Measurements from ENCODE around the gene KLF11.
A peak's percentile ranks its signal among the peaks of the same experiment; 100 is the strongest.

Gene KLF11

GRCh38 chr2:10043906-10044601 is 704 bp downstream of the KLF11 start:
- DNase-seq: peak; percentile 90

DNA sequence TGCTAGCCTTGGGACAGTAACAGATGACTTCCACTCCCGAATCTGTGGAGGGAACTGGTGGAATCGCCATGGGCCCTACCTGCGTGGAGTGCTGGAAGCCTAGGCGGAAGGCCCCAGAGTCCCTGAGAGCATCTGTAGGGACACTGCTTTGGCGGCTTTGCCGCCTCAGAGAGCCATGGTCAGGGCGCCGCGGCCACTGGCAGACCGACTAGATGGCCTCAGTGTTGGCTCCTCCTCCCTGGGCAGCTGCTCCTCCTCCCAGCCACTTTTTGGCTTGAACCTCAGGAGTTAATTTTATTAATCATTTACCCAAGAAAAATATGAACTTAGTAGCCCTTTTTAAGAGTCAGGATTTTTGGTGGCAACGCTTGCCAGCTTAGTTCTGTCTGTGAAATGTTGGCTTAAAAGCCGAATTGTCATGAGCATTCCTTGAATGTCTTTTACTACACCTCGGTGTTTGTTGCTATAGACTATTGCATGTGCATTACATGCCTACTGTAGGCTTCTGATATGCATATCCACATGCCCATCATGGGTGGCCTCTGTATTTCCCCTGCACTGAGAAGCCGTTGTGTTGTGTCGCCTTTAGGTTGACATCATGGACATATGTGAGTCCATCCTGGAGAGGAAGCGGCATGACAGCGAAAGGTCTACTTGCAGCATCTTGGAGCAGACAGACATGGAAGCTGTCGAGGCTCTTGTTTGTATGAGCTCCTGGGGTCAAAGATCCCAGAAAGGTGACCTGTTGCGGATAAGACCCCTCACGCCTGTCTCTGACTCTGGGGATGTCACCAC is 2.4 kb downstream of the KLF11 start:
- DNase-seq: no peak

- DNase-seq: no peak
Measured at GRCh38 chr2:10046931-10047330, 3.6 kb downstream of the KLF11 start.

GRCh38 chr2:10047616-10048500 is 4.5 kb downstream of the KLF11 start:
- DNase-seq: no peak

DNA sequence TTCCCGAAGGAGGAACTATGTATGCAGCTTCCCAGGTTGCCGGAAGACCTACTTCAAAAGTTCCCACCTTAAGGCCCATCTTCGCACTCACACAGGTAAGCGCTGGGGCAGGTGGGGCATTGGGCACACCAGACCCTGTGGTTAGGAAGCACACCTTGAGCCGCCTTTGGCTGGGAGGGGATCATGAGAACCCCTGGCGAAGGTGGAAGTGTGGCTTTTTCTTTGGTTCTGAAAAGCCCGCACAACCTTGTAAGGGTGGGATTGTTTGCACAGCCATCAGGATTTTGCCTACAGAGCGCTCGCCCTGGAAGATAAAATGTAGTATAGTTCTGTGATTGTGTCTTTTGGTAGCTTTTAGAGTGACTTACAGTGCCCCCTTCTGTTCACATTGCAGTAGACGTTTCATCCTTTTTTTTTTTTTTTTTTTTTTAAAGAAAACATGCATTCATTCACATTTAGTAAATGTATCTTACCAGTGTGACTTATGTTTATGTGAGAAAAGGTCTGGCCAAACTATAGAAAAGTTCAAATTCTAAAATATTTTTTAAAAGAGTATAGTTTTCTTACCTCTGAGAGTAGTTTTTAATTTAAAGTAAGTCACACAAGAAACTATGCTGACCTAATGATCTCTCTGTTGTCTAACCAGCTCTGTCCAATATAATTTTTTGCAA is 5.3 kb downstream of the KLF11 start:
- no peak for DNase-seq

DNA sequence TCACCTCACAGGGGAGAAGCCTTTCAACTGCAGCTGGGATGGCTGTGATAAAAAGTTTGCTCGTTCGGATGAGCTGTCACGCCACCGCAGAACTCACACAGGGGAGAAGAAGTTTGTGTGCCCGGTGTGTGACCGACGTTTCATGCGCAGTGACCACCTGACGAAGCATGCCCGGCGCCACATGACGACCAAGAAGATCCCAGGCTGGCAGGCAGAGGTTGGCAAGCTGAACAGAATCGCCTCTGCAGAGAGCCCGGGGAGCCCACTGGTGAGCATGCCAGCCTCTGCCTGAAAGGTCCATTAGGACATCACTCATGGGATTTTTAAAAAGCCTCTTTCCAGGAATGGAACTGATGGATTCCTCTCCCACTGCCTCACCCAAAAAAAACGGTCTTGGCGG is 8.9 kb downstream of the KLF11 start:
- DNase-seq: no peak

- no peak for DNase-seq
Measured at GRCh38 chr2:10053351-10053750, 10.0 kb downstream of the KLF11 start.

DNA sequence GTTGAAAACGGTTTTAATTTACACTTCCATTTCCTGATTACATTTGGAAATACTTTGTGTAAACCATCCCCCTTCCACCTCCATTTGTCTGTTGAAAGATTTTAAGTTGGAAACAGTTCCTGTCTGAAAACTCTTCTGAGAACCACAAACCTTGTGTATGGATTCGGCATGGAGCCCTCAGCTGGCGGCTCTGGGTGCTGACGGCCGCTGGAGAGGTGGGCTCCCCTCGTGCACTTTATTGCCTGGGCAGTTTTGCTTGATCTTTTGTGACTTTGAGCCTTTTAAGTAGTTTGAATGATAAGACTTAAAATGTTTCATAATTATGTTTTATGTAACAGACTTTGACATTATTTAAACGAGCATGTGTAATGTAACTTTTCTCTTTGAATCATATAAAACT is 11.1 kb downstream of the KLF11 start:
- DNase-seq: no peak

DNA sequence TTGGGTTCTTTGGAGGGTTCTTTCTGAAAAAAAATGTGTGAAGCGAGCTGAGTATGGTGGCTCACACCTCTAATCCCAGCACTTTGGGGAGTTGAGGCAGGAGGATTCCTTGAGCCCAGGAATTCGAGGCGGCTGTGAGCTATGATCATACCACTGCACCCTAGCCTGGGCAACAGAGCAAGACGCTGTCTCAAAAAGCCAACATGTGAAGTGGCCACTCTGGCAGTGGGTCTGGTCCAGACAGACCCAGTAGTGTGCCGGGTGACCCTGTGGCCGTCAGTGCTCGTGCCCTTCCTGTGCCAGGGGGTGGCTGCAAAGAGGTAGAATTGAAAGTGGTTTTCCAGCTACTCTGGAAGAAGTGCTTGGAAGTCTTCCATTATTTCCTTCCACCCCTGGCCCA is 11.6 kb downstream of the KLF11 start:
- no peak for DNase-seq

- no peak for DNase-seq
Measured at GRCh38 chr2:10056439-10056838, 13.1 kb downstream of the KLF11 start.

DNA sequence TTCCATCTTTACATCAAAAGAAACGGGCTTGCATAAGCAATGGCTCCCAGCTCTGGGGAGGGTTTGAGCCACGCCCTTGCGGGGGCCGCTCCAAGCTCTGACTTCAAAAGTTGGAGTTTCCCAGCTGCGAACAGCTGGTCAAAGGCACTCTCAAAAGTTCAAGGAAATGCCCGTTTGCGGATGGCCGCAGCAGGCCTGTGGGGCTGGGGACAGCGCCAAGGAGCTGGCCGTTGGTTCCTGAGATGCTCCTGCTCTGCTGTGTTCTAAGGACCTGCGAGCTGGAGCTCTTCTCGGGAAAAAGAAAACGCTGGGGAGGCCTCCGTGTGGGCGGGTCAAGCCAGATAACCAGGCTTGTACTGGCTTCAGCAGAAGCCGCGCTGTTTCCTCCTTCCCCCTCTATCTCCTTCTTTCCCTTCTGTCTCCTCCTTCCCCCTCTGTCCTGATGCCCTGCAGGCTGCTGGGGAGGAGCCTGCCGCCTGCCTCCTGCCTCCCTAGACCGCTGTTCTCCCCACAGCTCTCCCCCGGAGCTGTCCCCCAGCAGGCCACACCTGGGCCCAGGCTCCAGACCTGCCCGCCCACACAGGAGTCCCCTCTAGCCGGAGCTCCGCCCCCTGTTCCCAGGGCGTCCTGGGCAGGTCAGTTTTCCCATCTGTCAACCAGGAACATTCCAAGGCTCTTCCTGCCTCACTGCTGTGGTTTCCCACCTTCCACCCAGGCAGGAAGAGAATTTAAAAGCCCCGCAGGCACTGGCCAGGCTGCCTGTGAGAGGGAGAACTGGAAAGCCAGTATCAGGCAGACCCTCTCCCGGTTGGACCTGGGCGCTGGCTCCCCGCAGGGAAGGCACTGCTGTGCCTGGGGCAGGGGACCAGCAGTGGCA is 14.1 kb downstream of the KLF11 start:
- DNase-seq: no peak

DNA sequence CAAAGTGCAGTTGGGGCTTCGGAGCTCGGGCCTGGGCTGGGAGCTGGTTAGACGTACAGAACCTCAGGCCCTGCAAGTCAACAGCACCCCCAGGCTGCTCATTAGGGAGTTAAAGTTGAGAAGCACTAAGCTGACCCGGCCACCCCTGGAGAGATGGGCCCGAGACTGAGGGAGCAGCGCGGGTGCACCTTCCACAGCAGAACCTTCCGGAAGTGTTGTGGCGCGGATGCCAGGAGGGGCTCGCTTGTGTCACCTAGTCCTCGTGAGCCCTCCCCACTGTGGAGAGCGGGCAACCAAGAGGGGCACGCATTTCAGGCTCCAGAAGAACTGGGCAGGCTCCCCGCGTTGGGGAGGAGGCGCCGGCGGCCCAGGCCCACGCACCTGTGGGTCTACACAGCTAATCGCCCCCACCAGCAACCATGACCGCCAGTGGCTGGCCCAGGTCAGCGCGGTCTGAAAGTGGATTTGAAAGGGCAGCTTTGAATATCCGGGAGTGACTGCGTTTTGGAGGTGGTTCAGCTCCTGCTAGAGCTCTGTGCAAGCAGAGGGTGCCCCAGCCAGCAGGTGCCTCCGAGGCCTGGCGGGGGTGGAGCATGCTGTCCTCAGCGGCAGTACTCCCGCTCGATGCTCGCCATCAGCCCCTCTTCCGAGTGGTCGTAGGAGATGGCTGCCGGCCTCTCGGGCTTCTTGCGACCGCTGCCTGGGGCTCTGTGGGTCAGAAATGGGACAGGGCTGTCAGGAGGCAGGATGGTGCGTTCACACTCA is 15.1 kb downstream of the KLF11 start:
- DNase-seq: no peak

GRCh38 chr2:10059016-10059351 is 15.6 kb downstream of the KLF11 start:
- DNase-seq: no peak

DNA sequence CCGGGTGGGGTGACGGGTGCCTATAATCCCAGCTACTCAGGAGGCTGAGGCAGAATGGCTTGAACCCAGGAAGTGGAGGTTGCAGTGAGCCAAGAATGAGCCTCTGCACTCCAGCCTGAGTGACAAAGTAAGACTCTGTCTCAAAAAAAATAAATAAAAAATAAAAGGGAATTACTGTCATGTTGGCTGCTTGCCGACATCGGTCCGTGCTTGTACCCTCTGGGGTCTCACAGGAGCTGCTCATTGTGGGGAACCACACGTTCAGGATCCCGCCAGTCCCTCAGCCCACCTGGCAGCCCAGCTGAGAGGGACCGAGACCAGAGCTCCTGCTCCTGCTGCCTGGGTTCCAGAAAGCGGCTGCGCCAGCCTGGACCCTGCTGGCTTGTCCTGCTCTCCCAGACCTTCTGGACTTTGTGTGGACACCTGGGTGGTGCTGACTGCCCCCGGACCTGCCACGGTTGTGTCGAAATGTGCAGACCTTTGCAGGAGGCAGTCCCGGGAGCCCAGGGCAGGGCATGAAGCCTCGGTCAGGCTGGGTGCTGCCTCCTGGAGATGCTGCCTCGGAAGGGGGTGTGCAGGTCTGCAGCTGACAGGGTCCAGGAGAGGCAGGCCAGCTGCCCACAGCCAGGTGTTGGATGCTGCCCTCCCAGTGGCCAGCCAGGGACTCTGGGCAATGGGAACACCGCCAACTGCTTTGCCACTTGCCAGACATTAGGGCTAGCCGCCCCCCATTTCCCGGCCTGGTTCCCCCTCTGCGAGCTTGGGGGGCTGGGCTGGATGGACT is 16.4 kb downstream of the KLF11 start:
- DNase-seq: no peak

DNA sequence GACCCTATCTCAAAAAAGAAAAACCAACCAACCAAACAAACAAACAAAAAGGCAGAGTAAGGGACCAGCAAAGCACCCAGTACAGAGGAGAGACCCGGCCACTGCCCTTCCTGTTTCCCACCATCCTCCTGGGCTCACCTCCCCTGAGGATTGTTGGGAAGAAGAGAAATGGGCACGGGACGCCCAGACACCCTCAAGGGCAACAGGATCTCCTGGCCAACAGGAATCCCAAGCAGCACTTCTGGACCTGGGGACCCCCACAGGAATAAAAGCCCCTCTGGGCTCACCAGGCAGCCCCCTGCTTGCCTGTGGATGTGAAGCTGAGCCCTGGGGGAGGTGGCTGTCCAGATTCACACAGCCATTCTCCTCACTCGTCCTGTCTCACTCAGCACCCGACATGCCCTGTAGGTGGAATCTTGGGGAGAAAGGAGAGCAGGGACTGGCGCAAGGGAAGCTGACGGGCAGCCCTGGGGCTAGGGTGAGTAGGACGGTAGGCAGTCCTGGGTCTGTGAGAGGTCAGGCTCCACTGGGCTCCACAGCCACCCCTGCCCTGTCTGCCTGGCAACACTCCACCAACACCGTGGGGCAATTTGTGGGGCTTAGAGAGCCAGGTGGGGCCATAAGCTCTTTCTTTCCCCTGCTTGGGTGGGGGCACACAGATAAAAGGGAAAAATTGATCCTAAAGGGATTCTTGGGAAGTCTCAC is 18.0 kb downstream of the KLF11 start:
- no peak for DNase-seq

DNA sequence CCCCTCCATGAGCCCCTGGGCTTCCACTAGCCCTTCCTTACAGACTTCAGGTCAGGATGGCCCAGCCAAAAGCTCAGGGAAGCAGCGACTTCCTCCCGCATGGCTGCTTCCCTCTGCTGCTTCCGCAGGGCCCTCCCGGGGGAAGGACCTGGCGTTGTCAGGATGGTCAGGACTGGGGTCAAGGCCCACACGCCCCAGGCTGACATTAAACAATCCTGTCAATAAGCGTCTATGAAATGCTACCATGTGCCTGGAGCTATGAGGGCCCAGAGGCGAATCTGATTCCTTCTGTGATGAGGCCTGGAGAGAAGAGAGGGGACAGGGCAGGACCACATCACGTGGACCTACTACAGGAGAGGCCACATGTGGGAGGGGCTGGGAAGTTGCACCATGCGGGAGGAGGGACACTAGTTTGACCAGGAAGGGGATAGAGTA is 19.6 kb downstream of the KLF11 start:
- DNase-seq: no peak

DNA sequence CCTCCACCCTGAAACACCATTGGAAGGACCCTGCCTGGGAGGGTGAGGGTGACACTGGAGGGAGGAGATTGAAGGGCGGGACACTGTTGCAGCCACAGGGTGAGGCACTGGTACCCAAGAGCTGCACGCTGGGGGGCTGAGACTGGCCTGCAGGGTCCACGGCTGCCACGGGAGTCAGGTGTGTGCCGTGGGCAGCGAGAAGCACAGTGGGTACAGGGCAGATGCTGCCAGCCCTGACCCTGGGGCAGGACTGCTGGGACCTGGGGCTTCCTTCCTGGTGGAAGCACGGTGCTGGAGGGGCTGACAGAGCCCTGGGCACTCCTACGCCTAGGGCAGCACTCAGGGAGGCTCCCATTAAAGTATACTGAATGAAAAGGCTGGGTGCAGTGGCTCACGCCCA is 20.2 kb downstream of the KLF11 start:
- no peak for DNase-seq

- no peak for DNase-seq
Measured at GRCh38 chr2:10064932-10065772, 21.8 kb downstream of the KLF11 start.

GRCh38 chr2:10065773-10066055 is 22.4 kb downstream of the KLF11 start:
- DNase-seq: no peak

Data from activated CD8-positive, alpha-beta memory T cell treated with anti-CD3 and anti-CD28 coated beads, Interleukin-2, amount 50 U/mL, for 4 hours (primary cell).